ENCODE results near the gene YPEL5. TPM values are rescaled to one million over a fixed set of nuclear protein-coding genes. Genes with fewer than 3 reads are reported as not detected.

The YPEL5 gene
- total RNA-seq, 4 donors from 2014 or later, result 39.8 to 75.1 (median 59.0) TPM

- H3K27me3 ChIP-seq, result no peaks in the 10 kb centered on the region
- H3K4me3 ChIP-seq, result no peak overlapping the region
- H3K9me3 ChIP-seq, result no peaks in the 10 kb centered on the region
- no peak for DNase-seq
- no peaks in the 10 kb centered on the region for H3K36me3 ChIP-seq
- TF ChIP-seq CTCF (IDR thresholded peaks at IDR 0.05) (no peak), POLR2A (IDR thresholded peaks at IDR 0.05) (no peak)
- H3K4me1 ChIP-seq, result no peaks in the 10 kb centered on the region
- no peak overlapping the region for H3K27ac ChIP-seq
Observed at GRCh38 chr2:30112561-30112960, 34.2 kb upstream of the YPEL5 start.

- Histone ChIP-seq H3K4me1 (no peaks in the 10 kb centered on the region), H3K4me3 (no peak overlapping the region), H3K36me3 (no peaks in the 10 kb centered on the region), H3K9me3 (no peaks in the 10 kb centered on the region), H3K27ac (no peak overlapping the region), H3K27me3 (no peaks in the 10 kb centered on the region)
- DNase-seq, result no peak
- TF ChIP-seq POLR2A (IDR thresholded peaks at IDR 0.05), result no peak
- no peak for TF ChIP-seq CTCF (IDR thresholded peaks at IDR 0.05)
Observed at GRCh38 chr2:30113617-30114293, 33.1 kb upstream of the YPEL5 start.

GRCh38 chr2:30115141-30115980, 31.4 kb upstream of the YPEL5 start:
- Histone ChIP-seq H3K27ac (no peak overlapping the region), H3K36me3 (no peaks in the 10 kb centered on the region), H3K9me3 (no peaks in the 10 kb centered on the region), H3K27me3 (no peaks in the 10 kb centered on the region), H3K4me3 (no peak overlapping the region), H3K4me1 (no peaks in the 10 kb centered on the region)
- DNase-seq, result peak; percentile 56 to 91 (median 81)
- no peak for TF ChIP-seq POLR2A (IDR thresholded peaks at IDR 0.05)
- TF ChIP-seq CTCF (IDR thresholded peaks at IDR 0.05), result peak; percentile 30 to 94 (median 86)

GRCh38 chr2:30115981-30116285, 30.9 kb upstream of the YPEL5 start:
- Histone ChIP-seq H3K36me3 (no peaks in the 10 kb centered on the region), H3K27me3 (no peaks in the 10 kb centered on the region), H3K4me3 (no peak overlapping the region), H3K9me3 (no peaks in the 10 kb centered on the region), H3K27ac (no peak overlapping the region), H3K4me1 (no peaks in the 10 kb centered on the region)
- no peak for TF ChIP-seq POLR2A (IDR thresholded peaks at IDR 0.05)
- TF ChIP-seq CTCF (IDR thresholded peaks at IDR 0.05), result no peak
- DNase-seq, result no peak

- Histone ChIP-seq H3K27me3 (no peaks in the 10 kb centered on the region), H3K4me1 (no peaks in the 10 kb centered on the region), H3K36me3 (no peaks in the 10 kb centered on the region), H3K9me3 (no peaks in the 10 kb centered on the region), H3K4me3 (no peak overlapping the region), H3K27ac (no peak overlapping the region)
- TF ChIP-seq POLR2A (IDR thresholded peaks at IDR 0.05) (no peak), CTCF (IDR thresholded peaks at IDR 0.05) (no peak)
- no peak for DNase-seq
Observed at GRCh38 chr2:30122362-30122761, 24.4 kb upstream of the YPEL5 start.
